Urinary bladder (tissue), 4 donors: Measurements from ENCODE around the gene CPED1. TPM values are rescaled to one million over a fixed set of nuclear protein-coding genes. Genes with fewer than 3 reads are reported as not detected.
"Not testable (repeated sequence)": the region's sequence is repeated elsewhere in the genome, so short reads cannot be mapped to it uniquely, and the experiment has no call there.

Source experiments
- DNase-seq: peaks from one replicate; pipeline ENCODE4 v3.0.0-alpha.2; 2015; ENCODE audit errors: extremely low spot score
- H3K27ac ChIP-seq: one replicate; pipeline ENCODE4 v1.5.1; 2013; ENCODE audit warnings: low read depth, mild to moderate bottlenecking, moderate library complexity
- H3K36me3 ChIP-seq: one replicate; pipeline ENCODE4 v1.6.1; 2013; ENCODE audit warnings: mild to moderate bottlenecking, moderate library complexity; ENCODE audit not compliant: insufficient read depth
- H3K4me1 ChIP-seq: one replicate; pipeline ENCODE4 v1.6.1; 2013; ENCODE audit warnings: mild to moderate bottlenecking, moderate library complexity; ENCODE audit not compliant: insufficient read depth
- H3K4me3 ChIP-seq: one replicate; pipeline ENCODE4 v1.5.1; 2013; ENCODE audit warnings: low read depth, low read length
- WGBS: extraction: QIAGEN DNeasy Blood & Tissue Kit; methylation state at CpG from one replicate; pipeline ENCODE4 v1.1.7; 2013; 5-methylcytosine and 5-hydroxymethylcytosine counted together
- polyA plus RNA-seq: library from polyadenylated mRNA; stranded (reverse); fragments of 200-250 nt; gene quantifications from one replicate; pipeline ENCODE4 v1.2.3, GENCODE V29; 2013
- total RNA-seq: library from RNA; depleted of rRNA; stranded (reverse); fragments of >200 nt; gene quantifications from one replicate; pipeline ENCODE4 v1.2.3, GENCODE V29; 2014
- donor health status: healthy with polysubstance abuse.
- donor health status: healthy.

CPED1 gene
- total and polyA plus RNA-seq, 2 donors = 33.4 to 78.4 TPM

GRCh38 chr7:121053219-121053618 is 64.7 kb downstream of the CPED1 start:
- 97% methylated on average over 1 of the region's 1 CpG for WGBS
- Histone ChIP-seq H3K4me3 (no peak overlapping the region), H3K27ac (no peak overlapping the region), H3K4me1 (no peaks in the 10 kb centered on the region), H3K36me3 (no peaks in the 10 kb centered on the region)
- DNase-seq = no peak

- Histone ChIP-seq H3K4me1 (no peaks in the 10 kb centered on the region), H3K4me3 (no peak overlapping the region), H3K36me3 (no peaks in the 10 kb centered on the region), H3K27ac (no peak overlapping the region)
- no peak for DNase-seq
- 80% methylated on average over 1 of the region's 1 CpG for WGBS
Measured at GRCh38 chr7:121054925-121055324, 66.4 kb downstream of the CPED1 start.

GRCh38 chr7:121057878-121058277 is 69.4 kb downstream of the CPED1 start:
- DNase-seq = no peak
- 96% methylated on average over 5 of the region's 5 CpGs for WGBS
- no peak overlapping the region for H3K4me3 ChIP-seq

GRCh38 chr7:121058975-121059374 is 70.5 kb downstream of the CPED1 start:
- DNase-seq = no peak
- no peaks in the 10 kb centered on the region for H3K4me1 ChIP-seq
- 97% methylated on average over 2 of the region's 2 CpGs for WGBS
- no peak overlapping the region for H3K27ac ChIP-seq
- no peak overlapping the region for H3K4me3 ChIP-seq
- no peaks in the 10 kb centered on the region for H3K36me3 ChIP-seq

More at GRCh38 chr7:121057878-121058277, 69.4 kb downstream of the CPED1 start:
- Histone ChIP-seq H3K27ac (no peak overlapping the region), H3K4me1 (no peaks in the 10 kb centered on the region), H3K36me3 (no peaks in the 10 kb centered on the region)

GRCh38 chr7:121059979-121060509 is 71.5 kb downstream of the CPED1 start:
- not testable (repeated sequence) for H3K27ac ChIP-seq, H3K36me3 ChIP-seq, H3K4me1 ChIP-seq, DNase-seq, H3K4me3 ChIP-seq
- WGBS = 93% methylated on average over 39 of the region's 40 CpGs

GRCh38 chr7:121061677-121062582 is 73.4 kb downstream of the CPED1 start:
- no peak for DNase-seq
- H3K27ac ChIP-seq = no peak overlapping the region
- H3K4me1 ChIP-seq = no peaks in the 10 kb centered on the region
- 77% methylated on average over 5 of the region's 5 CpGs for WGBS
- H3K4me3 ChIP-seq = no peak overlapping the region
- no peaks in the 10 kb centered on the region for H3K36me3 ChIP-seq

- WGBS = 74% methylated on average over 11 of the region's 11 CpGs
- Histone ChIP-seq H3K36me3 (no peaks in the 10 kb centered on the region), H3K27ac (no peak overlapping the region), H3K4me3 (no peak overlapping the region), H3K4me1 (no peaks in the 10 kb centered on the region)
- no peak for DNase-seq
Measured at GRCh38 chr7:121062671-121063279, 74.3 kb downstream of the CPED1 start.

- H3K4me3 ChIP-seq, H3K27ac ChIP-seq, DNase-seq, H3K36me3 ChIP-seq, H3K4me1 ChIP-seq: not testable (repeated sequence)
- WGBS = 83% methylated on average over 2 of the region's 2 CpGs
Measured at GRCh38 chr7:121067717-121068116, 79.2 kb downstream of the CPED1 start.

- no peak overlapping the region for H3K27ac ChIP-seq
- no peak for DNase-seq
- WGBS = 41% methylated on average over 4 of the region's 4 CpGs
Measured at GRCh38 chr7:121069346-121070100, 81.0 kb downstream of the CPED1 start.

GRCh38 chr7:121071132-121071531 is 82.6 kb downstream of the CPED1 start:
- H3K36me3 ChIP-seq = no peaks in the 10 kb centered on the region
- H3K27ac ChIP-seq = no peak overlapping the region
- no peak for DNase-seq
- no peak overlapping the region for H3K4me3 ChIP-seq
- no peaks in the 10 kb centered on the region for H3K4me1 ChIP-seq
- WGBS = 98% methylated on average over 1 of the region's 1 CpG

More at GRCh38 chr7:121069346-121070100, 81.0 kb downstream of the CPED1 start:
- Histone ChIP-seq H3K36me3 (no peaks in the 10 kb centered on the region), H3K4me1 (no peaks in the 10 kb centered on the region), H3K4me3 (no peak overlapping the region)

GRCh38 chr7:121071662-121072061 is 83.2 kb downstream of the CPED1 start:
- Histone ChIP-seq H3K36me3 (no peaks in the 10 kb centered on the region), H3K4me1 (no peaks in the 10 kb centered on the region), H3K4me3 (no peak overlapping the region), H3K27ac (no peak overlapping the region)
- no peak for DNase-seq
- WGBS = 68% methylated on average over 2 of the region's 2 CpGs

- Histone ChIP-seq H3K4me1 (no peaks in the 10 kb centered on the region), H3K36me3 (no peaks in the 10 kb centered on the region), H3K4me3 (no peak overlapping the region), H3K27ac (no peak overlapping the region)
- WGBS = 89% methylated on average over 2 of the region's 2 CpGs
- no peak for DNase-seq
Measured at GRCh38 chr7:121072826-121073225, 84.3 kb downstream of the CPED1 start.

- H3K27ac ChIP-seq = no peak overlapping the region
- DNase-seq = no peak
- H3K36me3 ChIP-seq = no peaks in the 10 kb centered on the region
- H3K4me1 ChIP-seq = no peaks in the 10 kb centered on the region
- WGBS = 92% methylated on average over 3 of the region's 3 CpGs
- no peak overlapping the region for H3K4me3 ChIP-seq
Measured at GRCh38 chr7:121073463-121074099, 85.1 kb downstream of the CPED1 start.
